Parathyroid adenoma (tissue), 2 donors: ENCODE results near the gene MRPL4.

Source experiments
- H2AFZ ChIP-seq: fragments of 300-600 bp; sonication (generic); one replicate; pipeline ENCODE4 v1.7.0; 2017; ENCODE audit warnings: antibody characterized with exemption, mild to moderate bottlenecking
- H3K27ac ChIP-seq: fragments of 300-600 bp; sonication (generic); one replicate; pipeline ENCODE4 v1.7.0; 2017
- H3K27me3 ChIP-seq: fragments of 300-600 bp; sonication (generic); one replicate; pipeline ENCODE4 v1.7.0; 2017; ENCODE audit warnings: low read length; ENCODE audit not compliant: control insufficient read depth, insufficient read depth
- H3K36me3 ChIP-seq: fragments of 300-600 bp; sonication (generic); one replicate; pipeline ENCODE4 v1.7.0; 2017; ENCODE audit warnings: low read length; ENCODE audit not compliant: control insufficient read depth, insufficient read depth
- H3K4me1 ChIP-seq: fragments of 300-600 bp; sonication (generic); one replicate; pipeline ENCODE4 v1.7.0; 2017; ENCODE audit warnings: control low read depth
- H3K4me2 ChIP-seq: fragments of 300-600 bp; sonication (generic); one replicate; pipeline ENCODE4 v1.7.0; 2017; ENCODE audit warnings: low read length
- H3K4me3 ChIP-seq: fragments of 300-600 bp; sonication (generic); one replicate; pipeline ENCODE4 v1.7.0; 2017; ENCODE audit warnings: low read depth, low read length
- H3K79me2 ChIP-seq: fragments of 300-600 bp; sonication (generic); one replicate; pipeline ENCODE4 v1.7.0; 2017; ENCODE audit warnings: control low read depth
- H3K9ac ChIP-seq: fragments of 300-600 bp; sonication (generic); one replicate; pipeline ENCODE4 v1.7.0; 2017; ENCODE audit warnings: mild to moderate bottlenecking
- H3K9me3 ChIP-seq: fragments of 300-600 bp; sonication (generic); one replicate; pipeline ENCODE4 v1.7.0; 2017; ENCODE audit warnings: low read length; ENCODE audit not compliant: control insufficient read depth
- CTCF ChIP-seq: fragments of 300-600 bp; sonication (generic); IDR thresholded peaks from one replicate; pipeline ENCODE4 v1.7.0; 2017; ENCODE audit warnings: antibody characterized with exemption, mild to moderate bottlenecking
- donor health status: primary hyperparathyroidism.

The MRPL4 gene

GRCh38 chr19:10217085-10217484 lies 34.9 kb upstream of the MRPL4 start:
- Histone ChIP-seq H3K4me2 (no peak overlapping the region), H3K36me3 (no peaks in the 10 kb centered on the region)
- TF ChIP-seq CTCF, result no peak

GRCh38 chr19:10219678-10220077 lies 32.3 kb upstream of the MRPL4 start:
- H3K4me2 ChIP-seq, result no peak overlapping the region
- H3K4me3 ChIP-seq, result no peak overlapping the region
- no peak overlapping the region for H3K9ac ChIP-seq
- no peaks in the 10 kb centered on the region for H3K4me1 ChIP-seq
- H3K27ac ChIP-seq, result no peak overlapping the region
- H3K36me3 ChIP-seq, result no peaks in the 10 kb centered on the region
- H3K79me2 ChIP-seq, result no peaks in the 10 kb centered on the region
- TF ChIP-seq CTCF, result no peak
- no peaks in the 10 kb centered on the region for H3K9me3 ChIP-seq
- no peaks in the 10 kb centered on the region for H3K27me3 ChIP-seq
- no peak overlapping the region for H2AFZ ChIP-seq

More at GRCh38 chr19:10217085-10217484, 34.9 kb upstream of the MRPL4 start:
- Histone ChIP-seq H2AFZ (no peak overlapping the region), H3K9ac (no peak overlapping the region), H3K27ac (no peak overlapping the region), H3K4me3 (no peak overlapping the region), H3K4me1 (no peaks in the 10 kb centered on the region), H3K9me3 (no peaks in the 10 kb centered on the region), H3K79me2 (no peaks in the 10 kb centered on the region), H3K27me3 (no peaks in the 10 kb centered on the region)

- Histone ChIP-seq H2AFZ (no peak overlapping the region), H3K9ac (no peak overlapping the region), H3K79me2 (no peaks in the 10 kb centered on the region), H3K9me3 (no peaks in the 10 kb centered on the region), H3K27ac (no peak overlapping the region), H3K4me3 (no peak overlapping the region), H3K4me2 (no peak overlapping the region), H3K4me1 (no peaks in the 10 kb centered on the region), H3K36me3 (no peaks in the 10 kb centered on the region), H3K27me3 (no peaks in the 10 kb centered on the region)
- no peak for TF ChIP-seq CTCF
Measured at GRCh38 chr19:10220695-10221094, 31.3 kb upstream of the MRPL4 start.

GRCh38 chr19:10222201-10222890 lies 29.7 kb upstream of the MRPL4 start:
- Histone ChIP-seq H3K27ac (no peak overlapping the region), H3K4me1 (no peaks in the 10 kb centered on the region), H2AFZ (no peak overlapping the region), H3K79me2 (no peaks in the 10 kb centered on the region), H3K9me3 (no peaks in the 10 kb centered on the region), H3K36me3 (no peaks in the 10 kb centered on the region), H3K27me3 (no peaks in the 10 kb centered on the region), H3K4me2 (no peak overlapping the region), H3K4me3 (no peak overlapping the region), H3K9ac (no peak overlapping the region)
- TF ChIP-seq CTCF, result no peak
